AG09309 (cell line): ENCODE data around the gene CPNE5.

ENCODE experiments used
- DNase-seq: peaks from one replicate; pipeline ENCODE4 v3.0.0-alpha.2; 2010; ENCODE audit warnings: low read depth
- H3K4me3 ChIP-seq: 2 replicates; pipeline ENCODE4 v1.5.1; 2011; ENCODE audit warnings: mild to moderate bottlenecking, low read depth, low read length, moderate library complexity; ENCODE audit not compliant: control insufficient read depth
- CTCF ChIP-seq: IDR thresholded peaks from 2 replicates; pipeline ENCODE4 v1.5.1; 2011; ENCODE audit warnings: mild to moderate bottlenecking, low read depth, low read length, inconsistent platforms; ENCODE audit not compliant: insufficient read depth, control insufficient read depth; ENCODE audit errors: missing control alignments

Gene CPNE5

DNA sequence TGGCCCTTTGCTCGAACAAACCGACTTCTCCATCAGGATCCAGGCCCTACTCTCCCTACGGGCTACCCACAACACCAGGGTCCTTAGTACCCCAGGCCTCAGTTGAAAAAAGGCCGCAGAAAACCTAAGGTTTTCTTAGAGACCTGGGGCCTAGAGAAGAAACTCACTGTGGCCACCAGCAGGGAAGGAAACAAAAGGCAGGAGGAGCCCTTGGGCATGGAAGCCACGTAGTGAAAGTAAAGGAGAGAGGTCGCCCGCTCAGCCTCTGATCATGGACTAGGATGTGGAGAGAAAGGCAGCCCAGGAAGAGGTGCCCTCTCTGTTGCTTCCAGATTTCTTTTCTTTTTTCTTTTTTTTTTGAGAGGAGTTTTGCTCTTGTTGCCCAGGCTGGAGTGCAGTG, 31.5 kb downstream of the CPNE5 start:
- no peak overlapping the region for H3K4me3 ChIP-seq
- DNase-seq, result no peak
- no peak for TF ChIP-seq CTCF

- H3K4me3 ChIP-seq, result no peak overlapping the region
- TF ChIP-seq CTCF, result no peak
- DNase-seq, result no peak
These were observed 32.1 kb downstream of the CPNE5 start for GRCh38 chr6:36807143-36807542.

DNA sequence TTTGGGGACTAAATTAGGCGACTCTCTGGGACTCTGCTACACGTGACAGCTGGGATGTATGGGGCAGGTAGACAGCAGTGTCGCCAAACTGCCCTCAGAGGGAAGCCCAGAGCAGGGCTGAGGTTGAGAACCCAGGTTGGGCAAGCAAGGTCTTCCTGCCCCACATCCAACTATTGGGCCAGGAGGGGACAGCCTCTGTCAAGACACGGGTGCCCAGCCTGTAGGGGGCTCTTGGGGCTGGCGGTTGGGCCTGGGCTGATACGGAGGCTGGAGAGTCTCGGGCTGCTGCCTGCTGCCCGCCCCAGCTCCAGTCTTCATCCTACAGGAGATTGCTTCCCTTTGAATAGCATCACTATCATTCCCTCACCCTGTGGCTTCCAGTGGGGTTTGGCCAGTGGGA, 33.3 kb downstream of the CPNE5 start:
- no peak for TF ChIP-seq CTCF
- DNase-seq, result no peak
- H3K4me3 ChIP-seq, result no peak overlapping the region

DNA sequence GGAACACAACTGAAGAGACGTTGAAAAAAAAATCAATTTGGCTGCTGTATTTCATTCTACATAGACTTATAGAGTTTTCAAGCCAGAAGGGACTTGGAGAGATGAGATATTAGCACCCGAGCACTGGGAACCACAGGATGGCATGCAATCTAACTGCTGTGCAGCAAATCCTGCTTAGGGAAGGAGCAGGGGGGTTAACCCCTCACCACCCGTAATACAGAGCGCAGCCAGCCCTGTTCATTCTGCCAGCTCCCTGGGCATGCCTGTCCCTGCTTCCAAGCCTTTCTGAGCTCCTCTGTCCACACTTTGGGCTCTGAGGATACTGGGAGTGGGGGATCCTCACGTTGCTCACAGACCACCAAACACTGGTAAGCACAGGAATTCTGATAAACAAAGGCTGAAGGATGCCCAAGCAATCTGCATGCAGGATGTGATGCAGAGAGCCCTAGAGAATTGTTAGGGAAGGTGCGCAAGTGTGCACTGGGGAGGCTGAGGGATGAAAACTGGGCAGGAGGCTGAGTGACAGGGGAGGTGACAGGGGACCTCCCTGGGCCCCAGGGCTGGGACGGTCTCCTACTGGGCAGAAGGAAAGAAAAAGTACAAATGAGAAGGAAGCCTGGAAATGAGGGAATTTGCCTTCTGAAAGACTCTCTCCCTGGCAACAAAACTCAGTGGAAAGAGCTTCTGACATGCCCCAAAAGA, 34.0 kb downstream of the CPNE5 start:
- DNase-seq, result no peak
- no peak for TF ChIP-seq CTCF

GRCh38 chr6:36804563-36804962, 34.7 kb downstream of the CPNE5 start:
- no peak for TF ChIP-seq CTCF
- H3K4me3 ChIP-seq, result no peak overlapping the region

More for the DNA sequence above, 34.0 kb downstream of the CPNE5 start:
- H3K4me3 ChIP-seq, result no peak overlapping the region

DNA sequence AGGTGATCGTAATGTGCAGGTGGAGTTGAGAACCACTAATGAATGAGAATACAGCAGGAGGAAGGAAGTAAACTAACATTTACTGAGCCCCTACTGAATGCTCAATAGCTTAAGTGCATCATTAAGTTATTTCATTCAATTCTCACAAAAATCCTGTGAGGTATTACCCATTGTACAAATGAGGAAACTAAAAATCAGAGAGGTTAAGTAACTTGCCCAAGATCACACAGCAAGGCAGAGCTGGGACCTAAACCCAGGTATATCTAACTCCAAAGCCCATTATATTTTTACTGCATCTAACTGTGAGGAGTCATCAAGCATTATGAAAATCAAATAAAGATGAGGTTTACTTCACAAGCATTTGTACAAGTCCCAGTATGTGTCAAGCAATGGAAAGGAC, 35.3 kb downstream of the CPNE5 start:
- no peak for TF ChIP-seq CTCF
- H3K4me3 ChIP-seq, result no peak overlapping the region
- no peak for DNase-seq

More at GRCh38 chr6:36804563-36804962, 34.7 kb downstream of the CPNE5 start:
- DNase-seq, result no peak

- DNase-seq, result no peak
- TF ChIP-seq CTCF, result no peak
- no peak overlapping the region for H3K4me3 ChIP-seq
These were observed 35.8 kb downstream of the CPNE5 start for GRCh38 chr6:36803482-36803881.
